HEK293T (cell line): ENCODE results near the gene ARHGAP26.

ENCODE experiments used
- CTCF ChIA-PET: fragments of 350-600 bp; formaldehyde crosslinking; extraction: SDS; loops from one replicate; lab custom pipeline; 2021; ENCODE audit warnings: antibody characterized with exemption, inconsistent platforms; lab: Yijun Ruan, JAX
- POLR2A ChIA-PET: fragments of 350-600 bp; formaldehyde crosslinking; extraction: SDS; loops from one replicate; lab custom pipeline; 2020; ENCODE audit warnings: antibody characterized with exemption, inconsistent platforms; lab: Yijun Ruan, JAX
- DNase-seq: peaks from one replicate; pipeline ENCODE4 v3.0.0; 2012; ENCODE audit warnings: mixed read lengths; ENCODE audit errors: extremely low spot score
- ARNT ChIP-seq: fragments of 450-650 bp; IDR thresholded peaks from 2 replicates; pipeline ENCODE4 v1.6.1; 2017; ENCODE audit warnings: mild to moderate bottlenecking
- BHLHE40 ChIP-seq: fragments of 450-650 bp; IDR thresholded peaks from 2 replicates; pipeline ENCODE4 v1.6.1; 2016; ENCODE audit warnings: mild to moderate bottlenecking, moderate library complexity, borderline replicate concordance
- CTBP1 ChIP-seq: fragments of 450-650 bp; IDR thresholded peaks from 2 replicates; pipeline ENCODE4 v1.6.1; 2016; ENCODE audit warnings: borderline replicate concordance
- ELF4 ChIP-seq: fragments of 450-650 bp; IDR thresholded peaks from 2 replicates; pipeline ENCODE4 v1.6.1; 2017; ENCODE audit warnings: antibody characterized with exemption
- FOXA1 ChIP-seq: fragments of 450-650 bp; IDR thresholded peaks from 2 replicates; pipeline ENCODE4 v1.6.1; 2016; ENCODE audit warnings: mild to moderate bottlenecking
- FOXK2 ChIP-seq: fragments of 450-650 bp; IDR thresholded peaks from 2 replicates; pipeline ENCODE4 v1.6.1; 2016; ENCODE audit warnings: mild to moderate bottlenecking
- FOXM1 ChIP-seq: fragments of 450-650 bp; IDR thresholded peaks from 2 replicates; pipeline ENCODE4 v1.6.1; 2017; ENCODE audit warnings: mild to moderate bottlenecking, borderline replicate concordance
- HDGF ChIP-seq: fragments of 450-650 bp; IDR thresholded peaks from 2 replicates; pipeline ENCODE4 v1.6.1; 2017; ENCODE audit warnings: antibody characterized with exemption, borderline replicate concordance
- L3MBTL2 ChIP-seq: fragments of 450-650 bp; conservative IDR thresholded peaks from 2 replicates; pipeline ENCODE4 v1.6.1; 2016; ENCODE audit warnings: mild to moderate bottlenecking
- LEF1 ChIP-seq: fragments of 450-650 bp; IDR thresholded peaks from 2 replicates; pipeline ENCODE4 v1.6.1; 2017; ENCODE audit warnings: mild to moderate bottlenecking, borderline replicate concordance
- NFRKB ChIP-seq: fragments of 450-650 bp; IDR thresholded peaks from 2 replicates; pipeline ENCODE4 v1.6.1; 2016; ENCODE audit warnings: mild to moderate bottlenecking, moderate library complexity
- SP1 ChIP-seq: fragments of 450-650 bp; IDR thresholded peaks from 2 replicates; pipeline ENCODE4 v1.6.1; 2017
- SUZ12 ChIP-seq: fragments of 450-650 bp; IDR thresholded peaks from 2 replicates; pipeline ENCODE4 v1.6.1; 2016; ENCODE audit warnings: mild to moderate bottlenecking
- TARDBP ChIP-seq: fragments of 450-650 bp; IDR thresholded peaks from 2 replicates; pipeline ENCODE4 v1.6.1; 2016
- ZNF384 ChIP-seq: fragments of 450-650 bp; IDR thresholded peaks from 2 replicates; pipeline ENCODE4 v1.6.1; 2016
- TF ChIP-seq, protein P1 (sequence below): fragments of 450-650 bp; IDR thresholded peaks from 2 replicates; pipeline ENCODE4 v1.6.1; 2016

Gene ARHGAP26

DNA sequence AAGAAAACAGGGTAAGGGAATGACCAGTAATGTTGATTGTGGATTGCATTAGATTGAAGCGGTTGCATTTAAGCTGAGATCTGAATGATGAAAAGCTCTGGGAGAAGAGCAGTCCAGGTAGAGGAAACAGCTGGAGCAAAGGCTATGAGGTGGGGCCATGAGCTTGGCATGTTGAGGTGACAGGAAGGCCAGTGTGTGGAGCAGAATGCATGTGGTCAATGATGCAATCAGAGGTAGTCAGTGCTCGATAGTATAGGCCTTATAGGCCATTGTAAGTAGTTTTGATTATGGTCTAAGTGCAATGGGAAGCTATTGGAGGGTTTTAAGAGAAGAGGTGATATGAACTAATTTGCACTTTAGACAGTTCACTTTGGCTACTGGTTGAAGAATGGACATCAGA is 270.4 kb downstream of the ARHGAP26 start:
- POLR2A ChIA-PET = no interaction called here
- no peak for DNase-seq
- TF ChIP-seq BHLHE40 = no peak
- no peak for TF ChIP-seq NFRKB
- TF ChIP-seq ZNF384 = no peak
- CTCF ChIA-PET = interaction anchor here (0.7 to 1.1 kb wide), 2 partner anchors 16 to 1203 kb away, joined by 3 read pairs; no protein-coding TSS in a partner anchor

GRCh38 chr5:143041461-143041860 is 271.3 kb downstream of the ARHGAP26 start:
- no peak for TF ChIP-seq SUZ12
- TF ChIP-seq, protein P1, sequence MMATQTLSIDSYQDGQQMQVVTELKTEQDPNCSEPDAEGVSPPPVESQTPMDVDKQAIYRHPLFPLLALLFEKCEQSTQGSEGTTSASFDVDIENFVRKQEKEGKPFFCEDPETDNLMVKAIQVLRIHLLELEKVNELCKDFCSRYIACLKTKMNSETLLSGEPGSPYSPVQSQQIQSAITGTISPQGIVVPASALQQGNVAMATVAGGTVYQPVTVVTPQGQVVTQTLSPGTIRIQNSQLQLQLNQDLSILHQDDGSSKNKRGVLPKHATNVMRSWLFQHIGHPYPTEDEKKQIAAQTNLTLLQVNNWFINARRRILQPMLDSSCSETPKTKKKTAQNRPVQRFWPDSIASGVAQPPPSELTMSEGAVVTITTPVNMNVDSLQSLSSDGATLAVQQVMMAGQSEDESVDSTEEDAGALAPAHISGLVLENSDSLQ = peak; percentile 41; the same call in 1 of the 2 replicates
- ChIA-PET CTCF (interaction anchor here (1.1 kb wide), 3 partner anchors 17 to 28 kb away, joined by 3 read pairs; no protein-coding TSS in a partner anchor), POLR2A (no interaction called here)
- DNase-seq = no peak

- no peak for TF ChIP-seq NFRKB
- TF ChIP-seq BHLHE40 = no peak
- no peak for TF ChIP-seq LEF1
- TF ChIP-seq HDGF = no peak
- TF ChIP-seq SP1 = no peak
- TF ChIP-seq CTBP1 = no peak
- TF ChIP-seq ZNF384 = no peak
- TF ChIP-seq, protein P1 = no peak
- no peak for TF ChIP-seq SUZ12
- TF ChIP-seq ARNT = no peak
Observed at GRCh38 chr5:143041972-143042770, 272.0 kb downstream of the ARHGAP26 start.

GRCh38 chr5:143044265-143044664 is 274.1 kb downstream of the ARHGAP26 start:
- CTCF ChIA-PET = no interaction called here
- no peak for DNase-seq
- TF ChIP-seq, protein P1 = no peak
- TF ChIP-seq FOXA1 = no peak
- POLR2A ChIA-PET = no interaction called here

More at GRCh38 chr5:143041972-143042770, 272.0 kb downstream of the ARHGAP26 start:
- no peak for DNase-seq
- ChIA-PET POLR2A (no interaction called here), CTCF (interaction anchor here (1.1 kb wide), 2 partner anchors 19 to 29 kb away, joined by 3 read pairs; no protein-coding TSS in a partner anchor)

DNA sequence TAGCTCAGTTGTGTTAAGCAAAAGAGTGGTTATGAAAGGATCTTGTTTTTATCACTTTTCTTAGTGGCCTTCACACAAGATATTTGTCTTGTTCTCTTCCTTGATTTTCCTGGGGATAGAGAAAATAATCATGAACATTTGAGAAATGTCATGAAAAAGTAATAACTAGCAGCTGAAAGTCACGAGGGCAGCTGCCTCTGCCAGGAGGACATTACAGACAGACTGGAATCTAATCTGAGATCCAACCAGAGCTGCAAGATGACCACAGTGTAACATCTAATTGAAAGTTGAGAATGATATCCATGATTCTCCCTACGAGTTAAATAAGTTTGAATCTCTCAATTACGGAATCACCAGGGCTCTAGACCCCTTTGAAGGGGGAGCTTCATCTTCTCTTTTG is 274.9 kb downstream of the ARHGAP26 start:
- TF ChIP-seq LEF1 (no peak), TARDBP (no peak), SUZ12 (no peak), CTBP1 (no peak), SP1 (no peak), ELF4 (no peak), ARNT (no peak), FOXK2 (no peak), BHLHE40 (no peak), HDGF (no peak)
- TF ChIP-seq, protein P1 = no peak
- POLR2A ChIA-PET = no interaction called here

DNA sequence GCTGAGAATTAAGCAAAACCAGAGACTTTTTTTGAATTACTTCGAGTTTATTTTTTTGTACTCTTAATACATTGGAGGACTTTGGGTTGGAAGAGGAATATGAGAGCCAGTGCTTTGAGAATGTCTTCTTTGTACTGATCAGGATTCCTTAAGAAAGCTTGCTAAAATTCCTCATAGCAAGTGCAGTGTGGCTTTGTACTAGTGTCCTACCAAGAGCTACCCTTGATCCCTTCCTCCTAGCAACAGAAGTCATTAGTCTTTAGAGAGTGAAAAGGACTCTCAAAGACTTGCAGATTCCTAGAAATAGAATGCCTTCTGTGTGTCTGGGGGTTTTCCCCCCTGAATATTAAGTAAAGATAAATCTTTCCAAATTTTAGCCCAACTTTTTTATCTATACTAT is 276.1 kb downstream of the ARHGAP26 start:
- no peak for DNase-seq
- no peak for TF ChIP-seq LEF1
- TF ChIP-seq, protein P1 = no peak
- TF ChIP-seq TARDBP = no peak
- no peak for TF ChIP-seq FOXK2
- no peak for TF ChIP-seq NFRKB
- TF ChIP-seq BHLHE40 = no peak
- no peak for TF ChIP-seq SP1
- TF ChIP-seq SUZ12 = no peak
- no peak for TF ChIP-seq FOXA1
- no peak for TF ChIP-seq ARNT
- no peak for TF ChIP-seq HDGF
- no peak for TF ChIP-seq L3MBTL2
- no peak for TF ChIP-seq FOXM1
- no peak for TF ChIP-seq ZNF384
- no peak for TF ChIP-seq CTBP1
- CTCF ChIA-PET = no interaction called here
- POLR2A ChIA-PET = no interaction called here

More for the DNA sequence above, 274.9 kb downstream of the ARHGAP26 start:
- no peak for DNase-seq
- CTCF ChIA-PET = no interaction called here
